HG03108 (cell line): ENCODE results near the gene FYTTD1.
A peak's percentile ranks its signal among the peaks of the same experiment; 100 is the strongest.
"Not testable (repeated sequence)": the region's sequence is repeated elsewhere in the genome, so short reads cannot be mapped to it uniquely, and the experiment has no call there.

Experiments used
- ATAC-seq: cut with Tn5 transposase; IDR thresholded peaks from one replicate; pipeline ENCODE4 v1.9.1; 2021; ENCODE audit warnings: moderate library complexity; ENCODE audit not compliant: unreplicated experiment

Gene FYTTD1

GRCh38 chr3:197749601-197750395 lies at the start of gene FYTTD1:
TSS of gene FYTTD1 (plus strand) at chr3:197749883. CDS start at chr3:197749972, 89 bp downstream.
- peak; percentile 72 for ATAC-seq

GRCh38 chr3:197700095-197700494 lies 49.6 kb upstream of the FYTTD1 start:
- no peak for ATAC-seq

- no peak for ATAC-seq
These were observed 47.8 kb upstream of the FYTTD1 start for GRCh38 chr3:197701841-197702240.

- no peak for ATAC-seq
These were observed 43.0 kb upstream of the FYTTD1 start for GRCh38 chr3:197706658-197707057.

DNA sequence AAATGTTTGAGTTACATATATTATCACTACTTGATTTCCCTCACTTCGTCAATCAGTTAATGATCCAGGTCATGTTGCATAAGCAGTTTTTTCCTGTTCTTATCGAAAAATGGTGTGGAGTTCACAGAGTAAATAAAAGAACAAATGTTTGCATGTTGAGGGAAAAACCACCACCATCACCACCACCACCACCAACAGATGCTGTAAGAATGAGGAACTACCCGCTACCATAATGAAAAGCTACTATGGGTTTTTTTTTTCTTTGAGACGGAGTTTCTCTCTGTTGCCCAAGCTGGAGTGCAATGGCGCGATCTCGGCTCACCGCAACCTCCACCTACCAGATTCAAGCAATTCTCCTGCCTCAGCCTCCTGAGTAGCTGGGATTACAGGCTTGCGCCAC lies 40.5 kb upstream of the FYTTD1 start:
- ATAC-seq, result no peak

DNA sequence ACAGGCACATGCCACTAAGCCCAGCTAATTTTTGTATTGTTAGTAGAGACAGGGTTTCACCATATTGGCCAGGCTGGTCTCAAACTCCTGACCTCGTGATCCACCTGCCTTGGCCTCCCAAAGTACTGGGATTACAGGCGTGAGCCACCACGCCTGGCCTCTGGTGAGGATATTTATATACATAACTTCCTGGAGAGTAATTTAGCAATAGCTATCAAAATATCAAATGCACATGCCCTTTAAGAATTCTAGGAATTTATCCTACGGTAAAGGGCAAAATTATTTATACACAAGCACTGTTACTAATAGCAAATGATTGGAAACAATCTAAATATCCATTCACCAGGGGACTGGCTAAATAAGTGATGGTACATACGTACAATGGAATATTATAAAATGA lies 38.7 kb upstream of the FYTTD1 start:
- not testable (repeated sequence) for ATAC-seq

DNA sequence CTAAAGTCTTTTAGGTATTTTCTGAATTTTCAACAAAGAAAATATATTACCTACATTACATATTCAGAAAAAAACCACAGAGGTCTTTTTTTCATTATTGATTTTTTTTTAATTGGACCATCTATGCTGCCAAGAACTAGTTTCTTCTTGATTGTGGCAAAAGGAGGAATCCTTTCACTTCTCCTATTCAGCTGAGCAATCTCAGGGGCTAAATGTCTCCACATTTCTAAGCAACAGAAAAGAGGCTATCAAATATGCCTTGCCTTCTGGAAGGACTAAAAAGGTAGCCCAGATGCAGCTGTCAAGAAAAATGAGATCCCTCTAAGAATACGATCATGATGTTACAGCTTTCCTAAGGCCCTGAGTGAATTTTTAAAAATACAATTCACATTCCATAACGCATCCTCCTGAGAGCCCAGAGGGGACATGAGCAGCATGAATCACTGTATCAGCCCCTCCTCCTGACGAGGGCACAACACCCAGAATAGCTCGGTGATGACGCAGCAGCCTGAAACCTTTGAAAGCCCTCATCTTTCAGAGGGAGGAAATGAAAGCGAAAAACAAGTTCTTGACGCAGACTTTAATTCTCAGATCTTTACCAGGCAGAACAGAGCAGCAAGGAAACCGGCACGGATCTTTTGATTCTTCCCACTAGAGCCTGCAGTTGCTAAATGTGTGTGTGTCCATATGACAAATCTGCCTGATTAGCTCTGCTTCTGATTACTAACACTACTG lies 37.5 kb upstream of the FYTTD1 start:
- peak; percentile 86 for ATAC-seq

DNA sequence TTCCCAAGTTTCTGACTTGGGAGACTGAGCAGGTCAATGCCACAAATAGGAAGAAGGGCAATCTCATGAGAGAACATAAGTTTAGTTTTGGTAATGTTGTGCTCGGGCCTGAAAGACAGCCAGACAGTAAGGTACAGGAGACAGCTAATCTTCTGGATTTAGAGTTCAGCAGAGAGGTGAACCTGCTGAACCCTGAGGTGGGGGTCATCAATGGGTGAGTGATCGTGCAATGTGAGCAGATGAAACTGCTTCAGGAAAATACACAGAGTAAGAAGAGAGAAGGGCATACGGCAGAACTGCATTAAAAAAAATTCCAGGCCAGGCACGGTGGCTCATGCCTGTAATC lies 36.2 kb upstream of the FYTTD1 start:
- peak; percentile 24 for ATAC-seq

GRCh38 chr3:197714251-197714650 lies 35.4 kb upstream of the FYTTD1 start:
- ATAC-seq, result no peak

DNA sequence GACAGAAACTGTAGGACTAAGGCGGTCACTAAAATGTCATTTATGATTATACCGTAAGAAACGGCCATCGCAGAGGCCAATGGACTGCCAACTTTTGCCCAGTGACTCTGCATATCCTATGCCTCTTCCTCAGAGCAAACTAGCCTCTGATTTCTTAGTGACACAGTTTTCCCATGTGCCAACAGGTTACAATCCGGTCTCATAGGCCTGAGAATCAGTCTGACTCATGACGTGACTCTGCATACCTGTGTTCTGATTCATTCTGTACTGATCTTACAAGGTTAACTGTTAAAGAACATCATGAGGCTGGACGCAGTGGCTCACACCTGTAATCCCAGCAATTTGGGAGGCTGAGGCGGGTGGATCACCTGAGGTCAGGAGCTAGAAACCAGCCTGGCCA lies 30.8 kb upstream of the FYTTD1 start:
- no peak for ATAC-seq

- ATAC-seq, result no peak
These were observed 29.0 kb upstream of the FYTTD1 start for GRCh38 chr3:197720694-197721093.

DNA sequence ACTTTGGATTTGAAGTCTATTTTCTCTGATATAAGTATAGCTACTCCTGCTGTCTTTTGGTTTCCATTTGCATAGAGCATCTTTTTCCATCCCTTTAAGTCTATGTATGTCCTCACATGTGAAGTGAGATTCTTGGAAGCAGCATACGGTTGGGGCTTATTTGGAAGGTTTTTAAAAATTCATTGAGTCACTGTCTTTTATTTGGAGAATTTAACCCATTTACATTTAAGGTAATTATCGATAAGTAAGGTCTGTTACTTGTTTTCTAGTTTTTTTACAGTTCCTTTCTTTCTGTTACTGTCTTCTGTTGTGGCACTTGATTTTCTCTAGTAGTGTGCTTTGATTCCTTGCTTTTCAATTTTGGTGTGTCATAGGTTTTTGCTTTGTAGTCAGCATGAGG lies 26.9 kb upstream of the FYTTD1 start:
- no peak for ATAC-seq

GRCh38 chr3:197727878-197728277 lies 21.8 kb upstream of the FYTTD1 start:
- ATAC-seq, result not testable (repeated sequence)

DNA sequence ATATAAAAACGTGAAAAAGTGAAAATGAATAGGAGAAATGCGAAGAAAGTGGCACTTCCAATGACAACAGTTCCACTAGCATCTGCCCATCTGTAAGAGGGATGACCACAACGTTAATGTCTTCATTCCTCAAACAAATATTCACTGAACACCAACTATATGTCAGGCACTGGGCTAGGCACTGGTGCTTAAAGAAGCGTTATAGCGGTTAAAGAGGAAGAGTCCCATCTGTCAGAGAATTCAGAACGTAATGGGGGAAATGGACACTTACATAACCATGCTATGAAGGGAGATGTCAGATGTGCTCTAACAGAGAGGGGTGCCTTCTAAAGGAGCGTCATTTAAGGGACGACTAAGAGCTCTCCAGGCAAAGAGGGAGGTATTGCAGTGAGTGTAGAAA lies 21.2 kb upstream of the FYTTD1 start:
- no peak for ATAC-seq

GRCh38 chr3:197730200-197730599 lies 19.5 kb upstream of the FYTTD1 start:
- no peak for ATAC-seq

DNA sequence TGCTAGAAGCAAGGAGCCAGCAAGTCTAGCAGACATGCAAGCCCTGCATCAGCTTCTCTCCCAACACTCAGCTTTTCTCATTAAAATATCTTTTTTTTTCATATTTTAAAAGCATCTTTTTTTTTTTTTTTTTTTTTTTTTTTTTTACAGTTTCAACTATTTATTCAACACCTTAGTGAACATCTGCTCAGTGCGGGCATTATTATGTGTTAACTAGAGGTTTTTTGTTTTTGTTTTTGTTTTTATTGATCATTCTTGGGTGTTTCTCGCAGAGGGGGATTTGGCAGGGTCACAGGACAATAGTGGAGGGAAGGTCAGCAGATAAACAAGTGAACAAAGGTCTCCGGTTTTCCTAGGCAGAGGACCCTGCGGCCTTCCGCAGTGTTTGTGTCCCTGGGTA lies 18.9 kb upstream of the FYTTD1 start:
- not testable (repeated sequence) for ATAC-seq

- not testable (repeated sequence) for ATAC-seq
These were observed 18.2 kb upstream of the FYTTD1 start for GRCh38 chr3:197731483-197731882.

DNA sequence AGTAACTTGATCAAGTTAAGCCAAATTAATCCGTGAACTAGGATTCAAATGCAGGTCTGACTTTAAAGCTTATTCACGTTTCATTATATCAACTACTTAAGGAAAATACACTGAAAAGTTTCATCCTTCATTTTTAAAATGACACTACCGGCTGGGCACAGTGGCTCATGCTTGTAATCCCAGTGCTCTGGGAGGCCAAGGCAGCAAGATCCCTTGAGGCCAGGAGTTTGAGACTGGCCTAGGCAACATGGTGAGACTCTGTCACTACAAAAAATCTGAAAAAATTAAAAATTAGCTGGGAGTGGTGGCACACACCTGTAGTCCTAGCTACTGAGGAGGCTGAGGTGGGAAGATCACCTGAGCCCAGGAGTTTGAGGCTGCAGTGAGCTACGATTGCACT lies 16.6 kb upstream of the FYTTD1 start:
- no peak for ATAC-seq

DNA sequence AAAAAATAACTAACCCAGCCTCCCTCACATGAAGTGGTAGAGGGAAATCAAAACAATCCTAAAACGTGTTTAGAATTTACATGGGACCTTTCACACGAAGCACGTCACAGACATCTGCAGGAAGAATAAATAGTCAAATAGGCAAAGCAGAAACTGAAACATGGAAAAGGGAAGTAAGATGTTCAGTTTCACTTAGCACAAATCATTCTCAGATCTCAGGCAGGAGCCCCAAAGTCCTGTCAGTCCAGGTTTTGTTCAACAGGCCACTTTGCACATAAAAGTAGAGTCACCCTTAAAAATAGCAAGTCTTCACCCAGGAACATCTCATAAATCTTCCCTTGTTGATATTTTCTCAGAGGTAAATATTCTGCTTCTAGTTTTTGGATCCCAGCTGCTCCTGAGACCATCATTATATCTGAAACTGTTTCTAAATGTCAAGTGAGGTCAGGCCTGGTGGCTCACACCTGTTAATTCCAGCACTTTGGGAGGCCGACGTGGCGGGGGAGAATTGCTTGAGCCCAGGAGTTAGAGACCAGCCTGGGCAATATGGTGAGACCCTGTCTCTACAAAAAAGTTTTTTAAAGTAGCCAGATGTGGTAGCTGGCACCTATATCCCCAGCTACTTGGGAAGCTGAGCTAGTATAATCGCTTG lies 14.9 kb upstream of the FYTTD1 start:
- peak; percentile 32 for ATAC-seq

DNA sequence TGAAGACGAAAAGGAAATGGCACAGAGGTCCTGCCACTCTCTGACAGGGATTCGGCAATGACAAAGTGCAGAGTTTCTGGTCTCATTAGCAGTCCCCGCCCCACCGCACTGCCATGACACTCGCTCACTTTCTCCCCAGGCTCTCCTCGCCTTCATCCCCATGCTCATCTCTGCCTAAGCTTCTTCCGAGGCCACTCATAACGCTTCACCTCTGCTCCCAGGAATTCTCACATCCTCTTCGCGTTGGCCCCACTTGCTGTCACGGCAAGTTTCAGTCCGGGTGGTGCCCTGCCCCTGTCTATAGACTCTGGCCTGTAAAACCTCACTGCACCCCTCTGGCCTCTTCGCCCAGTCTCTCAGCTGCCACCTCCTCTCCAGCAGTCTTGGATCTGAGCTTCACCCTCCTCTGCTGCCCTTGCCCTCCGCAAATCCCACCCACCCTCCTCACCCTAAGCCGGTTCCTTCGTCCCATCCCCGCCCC lies 13.6 kb upstream of the FYTTD1 start:
- ATAC-seq, result peak; percentile 12

DNA sequence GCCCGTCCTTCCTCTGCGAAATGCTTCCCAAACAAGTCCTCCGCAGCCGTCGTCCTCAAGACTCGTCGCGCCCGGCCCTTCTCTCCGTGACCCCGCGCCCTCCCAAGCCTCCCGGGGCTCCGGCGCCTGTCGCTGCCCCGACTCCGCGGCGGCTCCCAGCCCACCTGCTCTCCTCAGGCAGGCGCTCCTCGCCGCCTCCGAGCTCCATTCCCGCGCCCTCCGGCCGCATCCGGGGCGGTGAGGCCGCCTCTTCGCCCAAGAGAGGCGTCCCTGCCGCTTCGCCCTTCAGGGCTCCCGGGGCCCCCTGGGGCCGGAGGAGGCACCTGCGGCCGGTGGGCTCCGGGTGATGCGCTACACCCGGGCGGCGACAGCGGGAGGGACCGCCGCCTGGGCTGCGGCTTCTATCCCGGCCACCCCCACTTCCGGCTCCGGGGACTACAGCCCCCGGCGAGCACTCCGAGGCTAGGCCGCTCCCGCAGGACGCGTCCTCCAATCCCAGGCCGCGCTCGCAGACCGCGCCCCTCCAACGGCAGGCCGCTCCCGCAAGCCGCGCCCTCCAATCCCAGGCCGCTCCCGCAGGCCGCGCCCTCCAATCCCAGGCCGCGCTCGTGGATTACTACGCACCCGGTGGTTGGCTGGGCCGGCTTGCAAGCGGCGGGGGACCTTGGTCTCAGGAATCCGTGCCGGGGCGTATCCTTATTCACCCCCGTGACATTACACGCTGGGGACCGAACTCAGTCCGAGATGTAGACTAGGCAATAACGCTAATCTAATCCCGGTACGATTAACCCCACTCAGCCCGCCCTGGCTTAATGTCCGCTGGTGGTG lies 13.0 kb upstream of the FYTTD1 start, which contains the start of gene RUBCN:
RUBCN (minus strand) TSS at position 414 of the 828 bp plus-strand sequence; CDS start at position 229, 185 bp downstream.
- peak; percentile 82 for ATAC-seq
